Measurements from ENCODE around the gene RBFOX1. TPM values are rescaled to one million over a fixed set of nuclear protein-coding genes. Genes with fewer than 3 reads are reported as not detected.

Gene RBFOX1
- polyA plus RNA-seq, 1 donor from 2014 or later, result 56.8 TPM

GRCh38 chr16:7640334-7640733 lies 307.7 kb downstream of the RBFOX1 start:
- peak overlapping the region; percentile 42 for H3K27ac ChIP-seq (ENCODE audit: low read length)
- H4K20me1 ChIP-seq (ENCODE audit: insufficient read depth), result no peaks in the 10 kb centered on the region
- H3K4me3 ChIP-seq (ENCODE audit: low read length), result peak overlapping the region; percentile 1
- no peaks in the 10 kb centered on the region for H3K36me3 ChIP-seq (ENCODE audit: insufficient read depth, low read length)
- H2AFZ ChIP-seq (ENCODE audit: low read depth, low read length), result no peak overlapping the region
- no peaks in the 10 kb centered on the region for H3K79me2 ChIP-seq (replicated peaks; ENCODE audit: insufficient read depth, low read length)
- no peak overlapping the region for H3K9ac ChIP-seq (ENCODE audit: low read length)
- H3F3A ChIP-seq (ENCODE audit: insufficient read depth, low read length, poor library complexity, severe bottlenecking), result no peaks in the 10 kb centered on the region
- H3K9me2 ChIP-seq (ENCODE audit: insufficient read depth, low read length), result no peaks in the 10 kb centered on the region
- H3K4me2 ChIP-seq (ENCODE audit: low read length), result no peak overlapping the region
- H3K9me3 ChIP-seq (ENCODE audit: low read length), result no peaks in the 10 kb centered on the region
- no peaks in the 10 kb centered on the region for H3K27me3 ChIP-seq (ENCODE audit: insufficient read depth, low read depth, low read length)
- no peak for TF ChIP-seq TAF1 (IDR thresholded peaks at IDR 0.05; ENCODE audit: low read depth)
- TF ChIP-seq REST (IDR thresholded peaks at IDR 0.05; ENCODE audit: borderline replicate concordance), result no peak
- peak; percentile 35 for TF ChIP-seq POLR2AphosphoS5 (IDR thresholded peaks at IDR 0.05)
- TF ChIP-seq CTCF (IDR thresholded peaks at IDR 0.05; ENCODE audit: poor library complexity, severe bottlenecking), result no peak
- peak; percentile 23 for TF ChIP-seq RAD21 (conservative IDR thresholded peaks at IDR 0.05)
- TF ChIP-seq EP300 (conservative IDR thresholded peaks at IDR 0.05; ENCODE audit: poor library complexity, severe bottlenecking), result peak; percentile 58

- no peaks in the 10 kb centered on the region for H4K20me1 ChIP-seq (ENCODE audit: insufficient read depth)
- H3K9me2 ChIP-seq (ENCODE audit: insufficient read depth, low read length), result no peaks in the 10 kb centered on the region
- TF ChIP-seq REST (IDR thresholded peaks at IDR 0.05; ENCODE audit: borderline replicate concordance), result no peak
- no peak for TF ChIP-seq EP300 (conservative IDR thresholded peaks at IDR 0.05; ENCODE audit: poor library complexity, severe bottlenecking)
- H3K9ac ChIP-seq (ENCODE audit: low read length), result no peak overlapping the region
- no peak overlapping the region for H2AFZ ChIP-seq (ENCODE audit: low read depth, low read length)
- no peaks in the 10 kb centered on the region for H3F3A ChIP-seq (ENCODE audit: insufficient read depth, low read length, poor library complexity, severe bottlenecking)
- no peak overlapping the region for H3K27ac ChIP-seq (ENCODE audit: low read length)
- H3K27me3 ChIP-seq (ENCODE audit: insufficient read depth, low read depth, low read length), result no peaks in the 10 kb centered on the region
- no peaks in the 10 kb centered on the region for H3K36me3 ChIP-seq (ENCODE audit: insufficient read depth, low read length)
- no peaks in the 10 kb centered on the region for H3K9me3 ChIP-seq (ENCODE audit: low read length)
- H3K4me3 ChIP-seq (ENCODE audit: low read length), result no peak overlapping the region
- no peaks in the 10 kb centered on the region for H3K79me2 ChIP-seq (replicated peaks; ENCODE audit: insufficient read depth, low read length)
- H3K4me2 ChIP-seq (ENCODE audit: low read length), result no peak overlapping the region
Observed at GRCh38 chr16:7644176-7644575, 311.5 kb downstream of the RBFOX1 start.
